Stimulated activated CD4-positive, alpha-beta T cell treated with anti-CD3 and anti-CD28 coated beads, TNF-alpha, amount 100 ng/mL, for 4 hours (primary cell): Measurements from ENCODE around the gene ZBTB39.
"Not testable (repeated sequence)": the region's sequence is repeated elsewhere in the genome, so short reads cannot be mapped to it uniquely, and the experiment has no call there.

Source experiments
- DNase-seq, 3 experiments: peaks; one replicate each; pipeline ENCODE4 v3.0.0-alpha.2; 2020; ENCODE audit warnings: low read depth in 3 of 3

Gene ZBTB39

DNA sequence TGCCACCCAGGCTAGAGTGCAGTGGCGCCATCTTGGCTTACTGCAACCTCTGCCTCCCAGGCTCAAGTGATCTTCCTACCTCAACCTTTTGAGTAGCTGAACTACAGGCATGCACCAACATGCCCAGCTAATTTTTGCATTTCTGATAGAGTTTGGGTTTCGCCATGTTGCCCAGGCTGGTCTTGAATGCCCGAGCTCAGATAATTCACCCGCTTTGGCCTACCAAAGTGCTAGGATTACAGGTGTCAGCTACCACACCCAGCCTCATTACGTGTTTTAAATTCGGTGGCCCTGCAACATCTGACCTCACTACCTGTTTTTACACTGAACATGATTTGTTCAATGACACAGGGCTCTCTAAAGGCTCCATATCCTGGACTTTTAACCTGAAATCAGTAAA is 26.1 kb downstream of the ZBTB39 start:
- DNase-seq, result no peak

DNA sequence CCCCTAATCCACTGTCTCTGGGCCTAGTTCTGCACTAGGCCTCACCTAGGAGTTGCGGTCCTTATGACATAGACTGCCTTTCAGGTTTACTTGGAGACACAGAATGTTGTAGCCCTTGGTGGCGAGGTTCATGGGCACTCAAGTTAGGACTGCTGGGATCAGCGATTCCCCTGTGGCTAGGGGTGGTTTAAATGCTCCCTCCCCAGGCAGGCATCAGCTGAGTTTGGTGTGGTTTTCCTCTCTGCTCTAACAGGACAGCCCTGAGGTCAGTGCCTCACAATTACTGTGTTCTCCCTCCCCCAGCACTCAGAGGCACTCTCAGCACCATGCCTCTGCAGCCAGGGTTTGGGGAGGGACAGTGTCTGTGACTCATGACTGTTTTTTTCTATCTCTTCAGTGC is 26.7 kb downstream of the ZBTB39 start:
- no peak for DNase-seq

DNA sequence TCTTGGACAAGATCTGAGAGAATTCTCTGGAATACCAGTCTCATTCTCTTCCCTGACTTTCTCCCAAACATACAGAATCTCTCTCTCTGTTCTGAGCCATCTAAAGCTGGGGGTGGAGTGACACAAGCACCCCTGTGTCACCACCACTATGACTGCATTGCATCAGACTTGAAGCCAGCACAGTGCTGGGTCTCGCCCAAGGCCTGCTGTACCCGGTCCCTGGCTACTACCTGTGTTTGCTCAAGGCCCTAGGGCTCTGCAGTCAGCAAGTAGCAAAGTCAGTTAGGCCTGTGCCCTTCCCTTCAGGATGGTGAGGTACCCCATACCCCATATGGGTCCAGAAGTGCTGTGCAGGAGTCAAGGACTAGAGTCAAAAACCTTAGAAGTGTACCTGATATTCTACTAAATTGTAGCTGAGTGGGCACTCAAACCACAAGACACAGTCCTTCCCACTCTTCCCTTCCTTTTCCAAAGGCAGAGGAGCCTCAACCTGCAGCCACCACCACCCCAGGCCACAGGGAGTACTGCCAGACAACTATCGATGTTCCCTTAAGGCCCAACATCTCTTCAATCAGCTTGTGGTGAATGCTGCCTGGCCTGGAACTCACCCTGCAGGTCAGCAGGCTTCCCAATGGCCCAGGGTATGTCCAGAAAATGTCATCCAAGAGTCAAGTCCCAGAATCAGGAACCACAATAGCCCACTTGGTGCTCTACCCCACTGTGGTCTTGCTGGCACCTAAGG is 27.8 kb downstream of the ZBTB39 start:
- DNase-seq, result no peak

DNA sequence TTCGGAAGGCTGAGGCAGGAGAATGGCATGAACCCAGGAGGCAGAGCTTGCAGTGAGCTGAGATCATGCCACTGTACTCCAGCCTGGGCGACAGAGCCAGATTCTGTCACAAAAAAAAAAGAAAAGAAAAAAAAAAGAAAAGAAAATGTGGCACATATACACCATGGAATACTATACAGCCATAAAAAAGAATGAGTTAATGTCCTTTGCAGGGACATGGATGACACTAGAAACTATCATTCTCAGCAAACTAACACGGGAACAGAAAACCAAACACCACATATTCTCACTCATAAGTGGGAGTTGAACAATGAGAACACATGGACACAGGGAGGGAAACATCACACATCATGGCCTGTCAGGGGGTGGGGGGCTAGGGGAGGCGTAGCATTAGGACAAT is 29.0 kb downstream of the ZBTB39 start:
- DNase-seq, result not testable (repeated sequence)

DNA sequence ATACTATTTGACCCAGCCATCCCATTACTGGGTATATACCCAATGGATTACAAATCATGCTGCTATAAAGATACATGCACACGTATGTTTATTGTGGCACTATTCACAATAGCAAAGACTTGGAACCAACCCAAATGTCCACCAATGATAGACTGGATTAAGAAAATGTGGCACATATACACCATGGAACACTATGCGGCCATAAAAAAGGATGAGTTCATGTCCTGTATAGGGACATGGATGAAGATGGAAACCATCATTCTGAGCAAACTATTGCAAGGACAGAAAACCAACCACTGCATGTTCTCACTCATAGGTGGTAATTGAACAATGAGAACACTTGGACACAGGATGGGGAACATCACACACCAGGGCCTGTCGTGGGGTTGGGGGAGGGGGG is 32.1 kb downstream of the ZBTB39 start:
- not testable (repeated sequence) for DNase-seq

DNA sequence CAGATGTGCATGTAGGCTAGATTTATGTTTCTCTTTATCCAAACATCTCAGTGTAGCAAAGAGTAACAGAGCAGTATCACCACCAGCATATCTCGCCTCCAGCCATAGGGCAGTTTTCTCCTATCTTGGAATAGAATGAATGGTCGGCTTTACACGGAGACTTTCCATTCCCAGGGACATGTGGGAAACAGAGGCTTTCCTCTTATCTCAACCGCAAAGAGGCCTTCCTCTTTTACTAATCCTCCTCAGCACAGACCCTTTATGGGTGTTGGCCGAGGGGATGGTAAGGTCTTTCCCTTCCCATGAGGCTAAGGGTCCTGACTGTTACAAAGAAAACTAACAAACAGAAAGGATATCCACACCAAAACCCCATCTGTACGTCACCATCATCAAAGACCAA is 37.4 kb downstream of the ZBTB39 start:
- DNase-seq, result not testable (repeated sequence)

DNA sequence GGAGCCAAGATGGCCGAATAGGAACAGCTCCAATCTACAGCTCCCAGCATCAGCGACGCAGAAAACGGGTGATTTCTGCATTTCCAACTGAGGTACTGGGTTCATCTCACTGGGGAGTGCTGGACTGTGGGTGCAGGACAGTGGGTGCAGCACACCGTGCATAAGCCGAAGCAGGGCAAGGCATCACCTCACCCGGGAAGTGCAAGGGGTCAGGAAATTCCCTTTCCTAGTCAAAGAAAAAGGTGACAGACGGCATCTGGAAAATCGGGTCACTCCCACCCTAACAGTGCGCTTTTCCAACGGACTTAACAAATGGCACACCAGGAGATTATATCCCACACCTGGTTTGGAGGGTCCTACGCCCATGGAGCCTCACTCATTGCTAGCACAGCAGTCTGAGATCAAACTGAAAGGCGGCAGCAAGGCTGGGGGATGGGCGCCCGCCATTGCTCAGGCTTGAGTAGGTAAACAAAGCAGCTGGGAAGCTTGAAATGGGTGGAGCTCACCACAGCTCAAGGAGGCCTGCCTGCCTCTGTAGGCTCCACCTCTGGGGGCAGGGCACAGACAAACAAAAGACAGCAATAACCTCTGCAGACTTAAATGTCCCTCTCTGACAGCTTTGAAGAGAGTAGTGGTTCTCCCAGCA is 40.2 kb downstream of the ZBTB39 start:
- DNase-seq, result not testable (repeated sequence)

DNA sequence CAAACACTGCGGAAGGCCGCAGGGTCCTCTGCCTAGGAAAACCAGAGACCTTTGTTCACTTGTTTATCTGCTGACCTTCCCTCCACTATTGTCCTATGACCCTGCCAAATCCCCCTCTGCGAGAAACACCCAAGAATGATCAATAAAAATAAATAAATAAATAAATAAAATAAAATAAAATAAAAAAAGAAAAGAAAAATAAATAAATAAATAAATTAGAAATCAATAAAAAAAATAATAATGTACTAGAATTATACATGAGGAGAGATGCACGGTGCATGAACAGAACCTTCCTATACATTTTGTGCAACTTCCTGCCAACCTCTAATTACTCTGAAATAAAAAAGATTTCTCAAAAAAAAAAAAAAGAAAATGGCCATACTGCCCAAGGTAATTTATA is 41.2 kb downstream of the ZBTB39 start:
- not testable (repeated sequence) for DNase-seq

DNA sequence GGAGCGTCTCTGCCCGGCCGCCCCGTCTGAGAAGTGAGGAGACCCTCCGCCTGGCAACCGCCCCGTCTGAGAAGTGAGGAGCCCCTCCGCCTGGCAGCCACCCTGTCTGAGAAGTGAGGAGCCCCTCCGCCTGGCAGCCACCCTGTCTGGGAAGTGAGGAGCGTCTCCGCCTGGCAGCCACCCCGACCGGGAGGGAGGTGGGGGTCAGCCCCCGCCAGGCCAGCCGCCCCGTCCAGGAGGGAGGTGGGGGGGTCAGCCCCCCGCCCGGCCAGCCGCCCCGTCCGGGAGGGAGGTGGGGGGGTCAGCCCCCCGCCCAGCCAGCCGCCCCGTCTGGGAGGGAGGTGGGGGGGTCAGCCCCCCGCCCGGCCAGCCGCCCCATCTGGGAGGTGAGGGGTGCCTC is 42.8 kb downstream of the ZBTB39 start:
- DNase-seq, result not testable (repeated sequence)

DNA sequence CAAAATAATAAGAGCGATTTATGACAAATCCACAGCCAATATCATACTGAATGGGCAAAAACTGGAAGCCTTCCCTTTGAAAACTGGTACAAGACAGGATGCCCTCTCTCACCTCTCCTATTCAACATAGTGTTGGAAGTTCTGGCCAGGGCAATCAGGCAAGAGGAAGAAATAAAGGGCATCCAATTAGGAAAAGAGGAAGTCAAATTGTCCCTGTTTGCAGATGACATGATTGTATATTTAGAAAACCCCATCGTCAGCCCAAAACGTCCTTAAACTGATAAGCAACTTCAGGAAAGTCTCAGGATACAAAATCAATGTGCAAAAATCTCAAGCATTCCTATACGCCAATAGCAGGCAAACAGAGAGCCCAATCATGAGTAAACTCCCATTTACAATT is 44.1 kb downstream of the ZBTB39 start:
- not testable (repeated sequence) for DNase-seq

DNA sequence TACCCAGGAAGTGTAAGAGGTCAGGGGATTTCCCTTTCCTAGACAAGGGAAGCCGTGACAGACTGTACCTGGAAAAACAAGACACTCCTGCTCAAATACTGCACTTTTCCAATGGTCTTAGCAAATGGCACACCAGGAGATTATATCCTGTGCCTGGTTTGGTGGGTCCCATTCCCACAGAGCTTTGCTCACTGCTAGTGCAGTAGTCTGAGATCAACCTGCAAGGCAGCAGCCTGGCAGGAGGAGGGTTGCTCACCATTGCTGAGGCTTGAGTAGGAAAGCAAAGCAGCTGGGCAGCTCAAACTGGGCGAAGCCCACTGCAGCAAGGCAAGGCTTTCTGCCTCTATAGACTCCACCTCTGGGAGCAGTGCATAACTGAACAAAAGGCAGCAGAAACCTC is 47.9 kb downstream of the ZBTB39 start:
- no peak for DNase-seq

DNA sequence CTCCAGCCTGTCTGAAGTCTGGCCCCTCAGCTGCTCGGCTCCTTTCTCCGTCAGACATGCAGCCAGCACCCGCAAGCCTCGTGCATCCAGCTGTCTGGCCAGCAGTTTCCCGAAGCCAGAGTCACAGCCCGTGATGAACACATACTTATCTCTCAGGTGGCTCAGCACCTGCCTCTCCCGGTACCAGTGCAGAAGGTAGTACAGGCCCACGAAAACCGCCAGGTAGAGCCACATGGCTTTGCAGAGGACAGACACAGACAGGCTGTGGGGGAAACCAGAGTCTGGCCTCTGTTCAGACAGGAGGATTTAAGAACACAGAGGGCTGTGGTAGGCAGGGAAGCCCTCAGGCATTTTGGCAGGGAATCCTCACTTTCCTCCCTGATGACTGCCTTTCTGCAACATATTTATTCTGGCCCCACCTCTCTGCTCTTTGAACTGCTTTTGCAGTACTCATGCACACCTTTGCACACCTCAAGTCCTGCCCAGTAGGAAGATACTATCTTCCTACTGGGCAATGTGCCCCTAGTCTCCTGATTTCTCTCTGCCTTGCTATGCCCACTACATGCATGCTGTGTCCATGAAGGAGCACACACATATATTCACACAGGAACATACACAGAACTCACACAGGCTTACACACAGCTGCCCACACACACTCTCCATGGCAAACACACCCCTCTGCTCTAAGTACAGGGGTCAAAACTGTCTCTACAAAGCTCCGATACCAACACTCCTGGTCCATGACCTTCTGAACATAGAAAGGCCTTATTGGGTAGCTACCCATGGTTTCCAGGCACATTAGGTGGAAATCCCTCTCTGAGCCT is 48.9 kb downstream of the ZBTB39 start, which contains the start of gene RDH16:
Gene RDH16 (minus strand): TSS at position 380 of the 824 bp plus-strand sequence. CDS start 146 bp downstream, at position 234.
- no peak for DNase-seq

DNA sequence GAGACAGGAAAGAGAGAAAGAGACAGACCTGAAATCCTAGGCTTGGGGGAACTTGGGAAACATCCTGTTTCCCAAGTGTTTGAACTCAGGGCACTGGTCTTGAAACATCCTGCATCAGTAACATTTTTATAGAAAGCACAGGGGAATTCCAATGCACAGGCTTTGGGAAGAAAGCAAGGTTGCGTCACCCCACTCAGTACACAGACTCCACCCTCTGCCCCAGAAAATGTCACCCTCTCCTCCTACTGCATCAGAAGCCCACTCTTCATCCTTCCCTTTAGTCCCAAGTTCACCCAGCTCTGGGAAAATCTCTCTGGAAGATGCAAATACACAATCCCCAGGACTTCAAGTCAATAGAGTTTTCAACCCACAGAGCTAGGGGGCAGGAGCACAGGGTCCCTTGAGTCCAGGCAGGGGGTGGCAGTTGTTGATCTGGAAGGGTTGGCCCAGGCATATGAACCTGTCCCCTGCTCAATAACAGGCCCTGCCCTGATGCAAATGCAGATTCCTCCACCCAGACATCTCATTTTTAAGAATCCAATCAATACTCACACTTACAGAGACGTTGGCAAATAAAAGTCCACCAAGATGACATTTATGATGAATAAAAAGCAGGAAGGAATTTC is 50.6 kb downstream of the ZBTB39 start:
- DNase-seq, result no peak

DNA sequence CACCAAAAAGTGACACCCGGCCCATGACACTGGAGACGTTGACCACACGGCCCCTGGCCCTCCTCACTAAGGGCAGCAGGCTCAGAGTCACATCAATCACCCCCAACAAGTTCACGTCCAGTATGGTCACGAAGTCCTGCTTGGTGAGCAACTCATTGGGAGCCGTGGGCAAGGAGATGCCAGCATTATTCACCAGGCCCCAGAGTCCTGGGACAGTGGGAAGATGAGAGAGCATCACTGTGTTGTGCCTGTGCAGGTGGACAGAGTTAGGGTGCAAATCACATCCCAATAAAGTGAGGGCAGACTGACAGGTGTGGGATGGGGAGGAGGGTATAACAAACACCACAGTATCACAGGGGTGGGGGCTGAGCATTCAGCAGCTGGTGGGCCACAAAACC is 51.4 kb downstream of the ZBTB39 start:
- no peak for DNase-seq

DNA sequence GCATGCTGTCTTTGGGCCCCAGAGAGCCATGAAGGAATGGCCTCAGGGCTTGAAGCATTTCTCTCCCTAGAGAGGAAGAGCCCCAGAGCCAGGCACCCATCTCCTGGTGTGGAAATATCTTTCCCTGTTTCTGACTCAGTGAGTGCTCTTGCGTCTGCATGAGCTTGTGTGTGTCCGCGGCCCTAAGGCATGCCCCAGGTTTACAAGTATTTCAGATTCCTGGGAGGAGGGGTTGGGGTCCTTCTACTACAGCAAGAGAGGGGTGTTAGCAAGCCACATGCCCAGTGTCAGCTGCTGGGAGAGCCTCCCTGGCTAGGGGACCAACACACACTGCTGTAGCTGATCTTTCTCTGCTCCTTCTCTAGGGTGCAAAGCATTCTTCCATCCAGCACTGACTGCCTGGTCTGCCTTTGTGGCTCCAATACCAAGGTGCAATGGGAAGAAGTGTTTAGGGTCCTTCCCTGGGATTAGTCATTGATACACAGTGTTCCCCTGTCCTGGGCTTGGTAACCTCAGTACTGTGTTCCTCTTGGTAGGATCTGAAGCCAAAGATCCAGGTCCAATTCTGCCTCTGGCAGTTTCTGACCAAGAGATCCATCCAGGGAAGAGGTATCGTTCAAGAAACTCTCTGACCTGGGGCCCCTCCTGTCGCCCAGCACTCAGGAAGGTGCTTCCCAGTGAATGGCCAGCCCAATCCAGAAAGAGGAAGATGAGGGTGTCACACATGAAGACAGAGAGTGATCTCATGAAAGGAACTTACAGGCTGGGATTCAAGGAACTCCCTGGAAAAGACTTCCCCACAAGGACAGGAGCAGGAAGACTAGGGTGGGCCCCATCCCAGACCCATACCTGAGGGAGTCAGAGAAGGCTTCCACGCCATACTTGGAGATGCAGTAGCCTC is 52.0 kb downstream of the ZBTB39 start:
- DNase-seq, result no peak

DNA sequence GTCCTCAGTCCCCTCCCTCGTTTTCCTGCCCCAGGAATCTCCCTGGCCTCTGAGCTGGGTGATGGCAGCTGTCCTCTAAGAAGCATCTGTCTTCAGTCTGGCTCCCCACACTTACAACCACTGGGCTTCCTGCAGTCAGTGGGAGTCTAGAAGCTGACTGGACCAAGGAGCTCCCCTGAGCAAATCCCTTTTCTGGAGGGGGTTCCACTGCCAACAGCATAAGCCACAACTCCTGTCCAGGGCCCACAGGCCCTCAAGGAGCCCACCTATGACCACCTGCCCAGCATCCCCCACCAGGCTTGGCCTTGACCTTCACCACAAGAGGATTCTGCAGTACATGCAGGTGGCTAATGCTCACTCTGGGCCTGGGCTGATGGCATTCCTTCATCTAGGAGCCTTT is 53.0 kb downstream of the ZBTB39 start:
- DNase-seq, result no peak

DNA sequence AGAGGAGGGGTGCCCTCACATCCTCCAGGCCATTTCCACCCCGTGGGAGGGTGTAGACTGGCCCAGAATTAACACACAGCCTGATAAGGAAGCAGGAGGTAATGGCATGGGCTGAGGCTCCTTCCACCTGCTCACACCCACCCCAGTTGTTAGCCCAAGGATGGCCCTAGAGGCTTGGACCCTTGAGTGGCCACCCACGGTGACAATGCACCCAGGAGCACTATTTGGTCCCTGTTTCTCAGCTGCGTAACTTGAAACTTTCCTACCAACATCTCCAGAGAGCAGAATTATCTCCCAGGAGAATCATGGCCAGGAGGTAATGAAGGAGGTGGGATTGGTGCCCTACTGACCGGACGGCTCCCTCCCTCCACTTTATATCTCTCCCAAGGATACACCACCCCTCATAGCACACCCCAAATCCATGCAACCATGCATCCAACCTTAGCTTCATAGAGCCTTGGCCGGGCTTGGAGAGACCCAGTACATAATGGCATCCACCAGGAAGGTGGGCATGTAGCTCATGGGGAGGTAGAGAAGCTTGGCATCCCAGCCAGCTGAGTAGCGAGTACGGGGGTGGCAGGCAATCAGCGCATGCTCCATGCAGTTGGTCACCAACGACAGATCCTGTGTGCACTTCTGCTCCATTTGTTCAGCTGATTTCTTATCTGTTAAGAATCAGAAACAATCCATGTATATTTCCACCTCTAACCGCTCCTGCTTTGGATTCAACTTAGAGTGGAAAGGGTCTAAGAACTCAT is 54.6 kb downstream of the ZBTB39 start:
- DNase-seq, result no peak

DNA sequence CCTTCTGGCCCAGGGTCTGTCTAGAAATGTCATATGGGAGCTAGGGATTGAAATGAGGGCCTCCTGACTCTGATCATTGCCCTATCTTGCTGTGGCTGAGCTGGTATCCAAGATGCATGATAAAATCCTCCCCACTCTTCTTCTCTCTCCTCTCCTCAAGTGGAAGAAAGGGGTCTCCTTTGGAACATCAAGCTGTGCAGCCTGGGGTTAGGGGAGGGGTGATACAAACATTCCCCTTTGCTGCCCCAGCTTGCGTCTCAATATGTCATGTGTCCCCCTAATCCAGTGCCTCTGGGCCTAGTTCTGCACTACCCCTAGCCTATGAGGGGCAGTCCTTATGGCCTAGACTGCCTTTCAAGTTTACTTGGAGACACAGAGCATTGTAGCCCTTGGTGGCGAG is 57.5 kb downstream of the ZBTB39 start:
- DNase-seq, result no peak
